HS-27A (cell line): ENCODE measurements around the gene GIMAP8.
"Not testable (repeated sequence)": the region's sequence is repeated elsewhere in the genome, so short reads cannot be mapped to it uniquely, and the experiment has no call there.

Experiments
- DNase-seq: peaks from one replicate; pipeline ENCODE4 v3.0.0-alpha.2; 2012; ENCODE audit warnings: low read depth, missing footprints

The GIMAP8 gene

GRCh38 chr7:150464962-150465361 is 14.5 kb downstream of the GIMAP8 start:
- no peak for DNase-seq

- no peak for DNase-seq
These were observed 15.0 kb downstream of the GIMAP8 start for GRCh38 chr7:150465414-150465813.

- no peak for DNase-seq
These were observed 16.0 kb downstream of the GIMAP8 start for GRCh38 chr7:150466477-150466876.

GRCh38 chr7:150468241-150468640 is 17.8 kb downstream of the GIMAP8 start:
- no peak for DNase-seq

GRCh38 chr7:150471886-150472285 is 21.5 kb downstream of the GIMAP8 start:
- DNase-seq = no peak

DNA sequence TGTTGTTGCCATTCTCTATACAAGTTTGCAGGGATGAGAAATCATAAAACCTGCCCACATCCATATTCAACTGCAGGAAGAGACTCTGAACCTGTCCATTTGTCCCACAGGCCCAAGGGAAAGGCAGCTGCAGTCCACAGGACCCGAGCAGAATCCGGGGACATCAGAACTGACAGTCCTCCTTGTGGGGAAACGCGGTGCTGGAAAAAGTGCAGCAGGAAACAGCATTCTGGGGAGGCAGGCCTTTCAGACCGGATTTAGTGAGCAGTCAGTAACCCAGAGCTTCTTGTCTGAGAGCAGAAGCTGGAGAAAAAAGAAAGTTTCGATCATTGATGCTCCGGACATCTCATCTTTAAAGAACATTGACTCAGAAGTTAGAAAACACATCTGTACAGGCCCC is 23.5 kb downstream of the GIMAP8 start:
- no peak for DNase-seq

DNA sequence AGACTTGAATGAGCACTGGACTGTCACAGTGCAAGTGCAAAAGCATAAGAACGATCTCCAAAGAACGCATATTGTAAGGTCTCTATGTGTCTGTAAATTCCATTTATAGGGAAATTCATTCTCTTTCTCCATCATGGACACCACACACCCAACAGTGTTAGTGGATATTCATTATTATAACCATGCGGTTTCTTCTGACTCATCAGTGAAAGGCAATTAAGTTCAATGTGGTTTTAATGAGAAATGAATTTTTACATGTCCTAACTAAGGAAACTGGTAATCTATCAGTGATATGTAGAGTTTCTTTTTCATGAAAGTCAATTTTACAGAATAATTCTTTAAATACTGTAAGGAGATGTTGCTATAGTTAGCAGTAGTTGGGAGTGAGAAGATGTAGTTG is 25.9 kb downstream of the GIMAP8 start:
- DNase-seq = no peak

GRCh38 chr7:150476819-150477631 is 26.6 kb downstream of the GIMAP8 start:
- no peak for DNase-seq

DNA sequence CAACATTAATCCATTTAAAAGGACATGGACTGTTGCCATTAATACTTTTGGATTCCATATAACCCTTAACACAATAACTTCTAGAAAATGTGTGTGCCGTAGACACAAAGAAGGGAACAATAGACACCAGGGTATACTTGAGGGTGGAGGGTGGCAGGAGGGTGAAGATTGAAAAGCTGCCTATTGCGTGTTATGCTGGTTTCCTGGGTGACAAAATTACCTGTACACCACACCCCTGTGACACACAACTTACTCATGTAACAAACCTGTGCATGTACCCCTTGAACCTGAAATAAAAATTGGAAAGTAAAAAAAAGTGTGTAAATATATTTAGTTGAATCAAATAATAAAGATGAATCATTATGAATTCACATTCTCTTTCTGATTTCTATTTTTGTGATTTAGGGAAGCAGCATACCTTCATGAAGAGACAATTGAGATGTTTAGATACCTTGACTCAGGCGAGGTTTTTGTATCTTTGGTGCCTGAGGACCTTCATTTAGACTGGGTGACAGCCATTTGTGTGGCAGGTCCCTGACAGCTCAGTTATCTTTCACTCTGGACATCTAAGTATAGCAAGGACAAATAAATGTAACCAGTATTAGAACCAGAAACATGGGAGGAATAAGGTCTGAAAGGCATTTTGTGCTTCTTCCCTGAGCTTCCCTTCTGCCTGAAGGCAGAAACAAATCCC is 28.7 kb downstream of the GIMAP8 start:
- no peak for DNase-seq

- no peak for DNase-seq
These were observed 30.9 kb downstream of the GIMAP8 start for GRCh38 chr7:150481186-150481920.

- no peak for DNase-seq
These were observed 31.5 kb downstream of the GIMAP8 start for GRCh38 chr7:150481922-150482321.

- DNase-seq = not testable (repeated sequence)
These were observed 33.1 kb downstream of the GIMAP8 start for GRCh38 chr7:150483514-150483913.

- not testable (repeated sequence) for DNase-seq
These were observed 33.6 kb downstream of the GIMAP8 start for GRCh38 chr7:150484071-150484470.

- no peak for DNase-seq
These were observed 37.2 kb downstream of the GIMAP8 start for GRCh38 chr7:150487625-150488024.

DNA sequence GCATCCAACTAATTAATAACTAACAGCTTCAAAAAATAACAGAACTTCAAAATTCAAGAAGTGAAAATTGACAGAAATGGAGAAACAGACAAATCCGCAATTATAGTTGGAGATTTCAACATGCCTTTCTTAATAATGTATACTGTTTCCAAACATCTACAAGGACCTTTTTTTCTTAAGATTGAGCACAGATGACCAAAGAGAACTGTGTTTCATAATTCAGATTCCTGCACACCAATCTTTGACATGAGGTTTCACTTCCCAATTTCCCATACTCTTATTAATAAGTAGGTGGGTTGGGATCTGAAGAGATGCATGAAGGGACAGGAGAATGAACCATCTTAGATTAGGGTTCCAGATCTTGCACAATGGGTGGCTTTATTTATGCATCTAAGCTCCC is 39.4 kb downstream of the GIMAP8 start:
- no peak for DNase-seq

DNA sequence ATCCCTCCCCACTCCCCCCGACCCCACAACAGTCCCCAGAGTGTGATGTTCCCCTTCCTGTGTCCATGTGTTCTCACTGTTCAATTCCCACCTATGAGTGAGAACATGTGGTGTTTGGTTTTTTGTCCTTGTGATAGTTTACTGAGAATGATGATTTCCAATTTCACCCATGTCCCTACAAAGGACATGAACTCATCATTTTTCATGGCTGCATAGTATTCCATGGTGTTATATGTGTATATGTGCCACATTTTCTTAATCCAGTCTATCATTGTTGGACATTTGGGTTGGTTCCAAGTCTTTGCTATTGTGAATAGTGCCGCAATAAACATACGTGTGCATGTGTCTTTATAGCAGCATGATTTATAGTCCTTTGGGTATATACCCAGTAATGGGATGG is 43.0 kb downstream of the GIMAP8 start:
- DNase-seq = not testable (repeated sequence)

GRCh38 chr7:150502519-150502918 is 52.1 kb downstream of the GIMAP8 start:
- DNase-seq = no peak

DNA sequence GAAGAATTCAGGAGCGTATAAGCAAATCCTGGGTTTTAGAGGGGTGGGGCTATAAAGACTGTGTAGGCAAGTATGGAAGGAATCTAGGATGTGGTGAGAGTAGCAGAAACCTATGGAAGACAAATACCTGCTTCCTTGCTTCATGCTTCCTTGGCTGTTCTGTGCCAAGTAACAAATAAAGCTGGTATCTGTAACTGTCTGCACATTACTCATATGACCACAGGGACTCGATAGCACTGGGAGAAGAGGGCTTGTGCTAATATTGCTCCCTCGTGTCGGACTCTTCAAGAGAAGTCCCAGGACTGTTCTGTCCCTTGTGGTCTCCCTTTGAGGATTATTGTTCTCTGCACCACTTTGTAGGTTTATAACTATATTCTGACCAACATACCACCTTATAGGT is 52.7 kb downstream of the GIMAP8 start:
- DNase-seq = no peak

GRCh38 chr7:150503581-150503980 is 53.2 kb downstream of the GIMAP8 start:
- no peak for DNase-seq

GRCh38 chr7:150507947-150508602 is 57.6 kb downstream of the GIMAP8 start:
- no peak for DNase-seq

DNA sequence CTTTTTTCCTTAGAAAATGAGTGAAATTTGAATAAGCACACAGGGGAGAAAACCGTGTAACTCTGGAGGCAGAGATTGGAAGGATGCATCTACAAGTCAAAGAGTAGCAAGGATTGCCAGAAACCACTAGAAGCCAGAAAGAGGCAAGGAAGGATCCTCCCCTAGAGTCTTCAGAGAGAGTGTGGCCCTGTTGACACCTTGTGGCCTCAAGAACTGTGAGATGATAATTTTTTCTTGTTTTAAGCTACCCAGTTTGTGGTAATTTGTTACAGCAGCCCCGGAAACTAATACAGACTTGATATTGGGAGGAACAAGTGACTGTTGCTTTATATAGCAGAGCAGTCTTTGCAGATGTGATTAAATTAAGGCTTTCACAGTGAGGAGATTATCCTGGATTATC is 60.6 kb downstream of the GIMAP8 start:
- DNase-seq = no peak

GRCh38 chr7:150513758-150514157 is 63.3 kb downstream of the GIMAP8 start:
- DNase-seq = no peak
